ENCODE measurements around the gene SGK1. TPM values are rescaled to one million over a fixed set of nuclear protein-coding genes. Genes with fewer than 3 reads are reported as not detected.

The SGK1 gene
- total RNA-seq, 1 experiment from 2014 or later: 7.8 TPM

DNA sequence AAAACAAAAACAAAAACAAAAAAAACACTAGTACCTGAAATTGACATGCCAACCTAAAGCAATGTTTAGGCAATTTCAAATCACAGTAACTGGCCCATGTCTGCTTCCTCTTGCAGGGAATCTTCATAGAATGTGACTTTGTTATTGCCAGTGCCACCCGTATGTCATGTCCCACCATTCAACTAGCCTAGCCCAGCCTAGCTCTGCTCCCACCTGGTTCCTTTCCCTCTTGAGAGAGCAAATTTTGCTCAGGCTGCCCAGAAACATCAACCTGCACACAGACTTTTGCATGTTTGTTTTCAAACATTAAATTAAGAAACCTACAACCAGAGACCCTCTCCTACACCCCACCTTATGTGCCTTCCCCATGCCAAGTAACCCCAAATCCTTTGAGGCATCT is 140.7 kb downstream of the SGK1 start:
- Histone ChIP-seq H2BK120ac (ENCODE audit: low read depth, low read length, poor library complexity, severe bottlenecking) (no peak overlapping the region), H3K27ac (ENCODE audit: insufficient read length, low read depth, low read length) (no peak overlapping the region), H2BK20ac (ENCODE audit: low read depth, low read length, poor library complexity, severe bottlenecking) (no peak overlapping the region), H3K14ac (ENCODE audit: insufficient read depth, low read length) (no peak overlapping the region), H3K79me1 (ENCODE audit: insufficient read depth, low read depth, low read length, poor library complexity, severe bottlenecking) (no peaks in the 10 kb centered on the region), H2BK5ac (ENCODE audit: insufficient read length, low read length) (no peak overlapping the region), H3T11ph (ENCODE audit: low read length) (no peak overlapping the region), H4K20me1 (ENCODE audit: control insufficient read depth, insufficient read depth, insufficient read length) (no peaks in the 10 kb centered on the region), H3K18ac (ENCODE audit: insufficient read length, low read depth, low read length) (no peak overlapping the region), H3K23ac (ENCODE audit: insufficient read length, low read depth, low read length) (no peak overlapping the region), H2BK12ac (ENCODE audit: insufficient read length, low read depth, low read length) (no peak overlapping the region), H3K56ac (ENCODE audit: insufficient read length, low read depth, low read length) (no peak overlapping the region), H2AFZ (ENCODE audit: low read length) (no peak overlapping the region), H3K9me3 (ENCODE audit: control insufficient read depth, low read depth, low read length) (no peaks in the 10 kb centered on the region), H4K91ac (ENCODE audit: insufficient read length, low read depth, low read length) (no peak overlapping the region), H2BK15ac (ENCODE audit: low read depth, low read length) (no peak overlapping the region), H4K5ac (ENCODE audit: insufficient read length, low read depth, low read length) (no peak overlapping the region), H3K4me1 (ENCODE audit: insufficient read depth, low read length) (no peaks in the 10 kb centered on the region; the same call in 1 of the 2 replicates), H2AK5ac (ENCODE audit: insufficient read length, low read length) (no peak overlapping the region), H3K9ac (ENCODE audit: extremely low read depth, insufficient read length, low read length) (no peak overlapping the region), H3K4me2 (ENCODE audit: insufficient read depth, insufficient read length, low read length) (no peak overlapping the region), H3K27me3 (ENCODE audit: insufficient read depth, low read length) (no peaks in the 10 kb centered on the region; the same call in 1 of the 2 replicates), H4K8ac (replicated peaks; ENCODE audit: insufficient read length, low read depth, low read length) (no peak overlapping the region), H3K23me2 (ENCODE audit: insufficient read length, low read depth, low read length, poor library complexity, severe bottlenecking) (peaks cover 18% of the 10 kb centered on the region), H3K79me2 (ENCODE audit: insufficient read depth, low read length) (no peaks in the 10 kb centered on the region), H3K4ac (ENCODE audit: low read depth, low read length) (no peak overlapping the region)
- TF ChIP-seq, protein P1, sequence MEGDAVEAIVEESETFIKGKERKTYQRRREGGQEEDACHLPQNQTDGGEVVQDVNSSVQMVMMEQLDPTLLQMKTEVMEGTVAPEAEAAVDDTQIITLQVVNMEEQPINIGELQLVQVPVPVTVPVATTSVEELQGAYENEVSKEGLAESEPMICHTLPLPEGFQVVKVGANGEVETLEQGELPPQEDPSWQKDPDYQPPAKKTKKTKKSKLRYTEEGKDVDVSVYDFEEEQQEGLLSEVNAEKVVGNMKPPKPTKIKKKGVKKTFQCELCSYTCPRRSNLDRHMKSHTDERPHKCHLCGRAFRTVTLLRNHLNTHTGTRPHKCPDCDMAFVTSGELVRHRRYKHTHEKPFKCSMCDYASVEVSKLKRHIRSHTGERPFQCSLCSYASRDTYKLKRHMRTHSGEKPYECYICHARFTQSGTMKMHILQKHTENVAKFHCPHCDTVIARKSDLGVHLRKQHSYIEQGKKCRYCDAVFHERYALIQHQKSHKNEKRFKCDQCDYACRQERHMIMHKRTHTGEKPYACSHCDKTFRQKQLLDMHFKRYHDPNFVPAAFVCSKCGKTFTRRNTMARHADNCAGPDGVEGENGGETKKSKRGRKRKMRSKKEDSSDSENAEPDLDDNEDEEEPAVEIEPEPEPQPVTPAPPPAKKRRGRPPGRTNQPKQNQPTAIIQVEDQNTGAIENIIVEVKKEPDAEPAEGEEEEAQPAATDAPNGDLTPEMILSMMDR (conservative IDR thresholded peaks at IDR 0.05): no peak
- no peak for DNase-seq
- WGBS (ENCODE audit: extremely low coverage, insufficient read length, low lambda C conversion rate): no CpG with 5 or more reads among the region's 1 CpG
- peak overlapping the region; percentile 17 to 32; a peak in 2 of 5 replicates for H3K4me3 Mint-ChIP-seq
- peaks cover 31 to 42% of the 10 kb centered on the region in 2 experiments for H3K4me1 Mint-ChIP-seq
- peaks cover 11 to 12% (median 11%) of the 10 kb centered on the region in 3 experiments for H3K36me3 Mint-ChIP-seq (ENCODE audit: insufficient read depth in 1 of 3, low read depth in 3 of 3)
- no peak overlapping the region; a peak in 1 of 7 replicates for H3K27ac Mint-ChIP-seq
- peaks cover 23% of the 10 kb centered on the region for H3K27me3 Mint-ChIP-seq (ENCODE audit: low read depth)
- no peaks in the 10 kb centered on the region; a peak in 2 of 5 replicates for H3K9me3 Mint-ChIP-seq
